Measurements from ENCODE around the gene R3HDM4. TPM values are rescaled to one million over a fixed set of nuclear protein-coding genes. Genes with fewer than 3 reads are reported as not detected.
A peak's percentile ranks its signal among the peaks of the same experiment; 100 is the strongest.

R3HDM4 gene
- total and polyA plus RNA-seq, 9 donors, result 8.7 to 43.0 (median 29.5) TPM

GRCh38 chr19:911197-912033 is 1.6 kb downstream of the R3HDM4 start:
- peak overlapping the region in 1 of 2 donors; percentile 4 for H3K27ac ChIP-seq
- DNase-seq, result no peak
- TF ChIP-seq, protein P1, sequence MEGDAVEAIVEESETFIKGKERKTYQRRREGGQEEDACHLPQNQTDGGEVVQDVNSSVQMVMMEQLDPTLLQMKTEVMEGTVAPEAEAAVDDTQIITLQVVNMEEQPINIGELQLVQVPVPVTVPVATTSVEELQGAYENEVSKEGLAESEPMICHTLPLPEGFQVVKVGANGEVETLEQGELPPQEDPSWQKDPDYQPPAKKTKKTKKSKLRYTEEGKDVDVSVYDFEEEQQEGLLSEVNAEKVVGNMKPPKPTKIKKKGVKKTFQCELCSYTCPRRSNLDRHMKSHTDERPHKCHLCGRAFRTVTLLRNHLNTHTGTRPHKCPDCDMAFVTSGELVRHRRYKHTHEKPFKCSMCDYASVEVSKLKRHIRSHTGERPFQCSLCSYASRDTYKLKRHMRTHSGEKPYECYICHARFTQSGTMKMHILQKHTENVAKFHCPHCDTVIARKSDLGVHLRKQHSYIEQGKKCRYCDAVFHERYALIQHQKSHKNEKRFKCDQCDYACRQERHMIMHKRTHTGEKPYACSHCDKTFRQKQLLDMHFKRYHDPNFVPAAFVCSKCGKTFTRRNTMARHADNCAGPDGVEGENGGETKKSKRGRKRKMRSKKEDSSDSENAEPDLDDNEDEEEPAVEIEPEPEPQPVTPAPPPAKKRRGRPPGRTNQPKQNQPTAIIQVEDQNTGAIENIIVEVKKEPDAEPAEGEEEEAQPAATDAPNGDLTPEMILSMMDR (IDR thresholded peaks at IDR 0.05), result no peak
- no peak for TF ChIP-seq POLR2A (IDR thresholded peaks at IDR 0.05)
- no peak for TF ChIP-seq EP300 (IDR thresholded peaks at IDR 0.05)
- H3K27me3 ChIP-seq, result no peaks in the 10 kb centered on the region
- 72 to 79% (median 78%) methylated on average over 51 to 54 of the region's 54 CpGs for WGBS, 3 donors
- H3K9me3 ChIP-seq, result no peaks in the 10 kb centered on the region
- intact Hi-C loops (cut with DNase I), result loop anchor here in 3 of 4 donors (10.0 kb wide), 2 partner anchors 117 to 137 kb away; partner anchors contain the start of gene PTBP1 (in 2 of the 3)
- H3K4me3 ChIP-seq, result no peak overlapping the region
- no peaks in the 10 kb centered on the region for H3K4me1 ChIP-seq (ENCODE audit: insufficient read depth)
- no peaks in the 10 kb centered on the region for H3K36me3 ChIP-seq

DNA sequence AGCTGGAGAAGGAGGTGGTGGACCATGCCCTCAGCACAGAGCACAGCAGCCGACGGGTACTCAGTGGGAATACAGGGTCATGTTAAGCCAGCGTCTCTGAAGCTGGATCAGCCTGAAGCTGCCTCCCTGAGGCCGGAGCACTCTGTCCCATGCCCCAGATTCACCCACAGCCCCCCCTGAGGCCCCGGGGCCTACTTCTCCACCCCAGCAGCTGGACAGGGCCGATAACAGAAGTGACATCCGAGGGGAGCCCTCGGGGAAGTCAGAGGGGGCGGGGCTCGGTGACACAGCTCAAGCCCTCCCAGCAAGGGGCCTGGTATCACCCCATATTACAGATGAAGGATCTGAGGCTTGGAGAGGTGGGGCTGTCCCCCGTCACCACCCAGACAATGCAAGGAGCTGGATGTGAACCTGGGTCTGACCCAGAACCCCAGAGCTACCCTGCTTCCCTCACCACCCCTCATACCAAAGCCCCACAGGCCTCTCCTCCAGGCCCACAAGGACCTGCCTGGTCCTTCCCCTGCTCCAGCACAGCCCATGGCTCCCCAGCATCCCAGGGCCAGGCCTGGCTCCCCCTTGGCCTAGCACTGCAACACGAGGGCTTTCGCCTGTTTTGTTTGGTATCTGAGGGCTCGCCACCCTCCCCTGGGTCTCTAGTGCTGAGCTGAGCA is 5.7 kb downstream of the R3HDM4 start:
- Histone ChIP-seq H3K27me3 (no peaks in the 10 kb centered on the region), H3K36me3 (no peaks in the 10 kb centered on the region), H3K9me3 (no peaks in the 10 kb centered on the region), H3K4me3 (no peak overlapping the region), H3K27ac (no peak overlapping the region), H3K4me1 (ENCODE audit: insufficient read depth) (no peaks in the 10 kb centered on the region)
- DNase-seq, result no peak
- intact Hi-C loops (cut with DNase I), result loop anchor here in 1 of 4 donors (5.0 kb wide), 1 partner anchor 40 kb away; no protein-coding TSS in a partner anchor
- WGBS, 3 donors, result 80 to 86% (median 80%) methylated on average over 13 to 14 of the region's 14 CpGs
- TF ChIP-seq EP300 (IDR thresholded peaks at IDR 0.05), result no peak
- TF ChIP-seq, protein P1 (IDR thresholded peaks at IDR 0.05), result no peak
- TF ChIP-seq POLR2A (IDR thresholded peaks at IDR 0.05), result no peak

DNA sequence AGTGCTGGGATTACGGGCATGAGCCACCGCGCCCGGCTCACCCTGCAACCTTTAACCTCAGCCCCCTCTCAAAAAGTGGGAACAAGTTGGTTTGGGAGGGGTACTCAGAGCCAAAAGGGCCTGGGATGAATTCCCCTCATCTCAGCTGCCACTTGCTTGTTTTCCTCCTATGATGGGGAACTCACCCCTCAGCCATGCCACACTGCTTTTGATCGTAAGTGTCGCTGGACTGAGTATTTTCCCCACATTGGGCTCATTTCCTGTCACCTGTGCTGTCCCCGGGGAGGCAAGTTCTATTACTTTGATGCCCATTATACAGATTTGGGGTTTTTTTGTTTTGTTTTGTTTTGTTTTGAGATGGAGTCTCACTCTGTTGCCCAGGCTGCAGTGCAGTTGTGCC is 6.5 kb downstream of the R3HDM4 start:
- H3K4me3 ChIP-seq, result no peak overlapping the region
- no peak for DNase-seq
- no peaks in the 10 kb centered on the region for H3K36me3 ChIP-seq
- H3K27me3 ChIP-seq, result no peaks in the 10 kb centered on the region
- TF ChIP-seq POLR2A (IDR thresholded peaks at IDR 0.05) (no peak), EP300 (IDR thresholded peaks at IDR 0.05) (no peak)
- TF ChIP-seq, protein P1 (IDR thresholded peaks at IDR 0.05), result no peak
- intact Hi-C loops (cut with DNase I), result loop anchor here in 1 of 4 donors (5.0 kb wide), 1 partner anchor 39 kb away; no protein-coding TSS in a partner anchor
- no peak overlapping the region for H3K27ac ChIP-seq
- 92 to 97% (median 94%) methylated on average over 7 of the region's 7 CpGs for WGBS, 3 donors
- no peaks in the 10 kb centered on the region for H3K9me3 ChIP-seq
- no peaks in the 10 kb centered on the region for H3K4me1 ChIP-seq (ENCODE audit: insufficient read depth)

DNA sequence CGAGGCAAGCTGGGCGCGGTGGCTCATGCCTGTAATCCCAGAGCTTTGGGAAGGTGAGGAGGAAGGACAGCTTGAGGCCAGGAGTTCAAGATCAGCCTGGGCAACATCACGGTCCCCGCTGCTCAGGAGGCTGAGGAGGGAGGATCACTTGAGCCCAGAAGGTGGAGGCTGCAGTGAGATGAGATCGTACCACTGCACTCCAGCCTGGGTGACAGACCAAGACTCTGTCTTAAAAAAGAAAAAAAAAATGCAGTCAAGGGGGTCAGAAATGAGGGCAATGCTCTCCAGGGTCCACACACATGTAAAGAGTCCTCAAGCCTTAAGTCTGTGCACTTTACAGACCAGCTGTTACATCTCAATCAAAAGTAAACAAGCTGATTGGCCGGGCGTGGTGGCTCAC is 8.5 kb downstream of the R3HDM4 start:
- Histone ChIP-seq H3K4me3 (no peak overlapping the region), H3K27ac (no peak overlapping the region), H3K4me1 (ENCODE audit: insufficient read depth) (no peaks in the 10 kb centered on the region), H3K27me3 (no peaks in the 10 kb centered on the region), H3K36me3 (no peaks in the 10 kb centered on the region), H3K9me3 (no peaks in the 10 kb centered on the region)
- TF ChIP-seq POLR2A (IDR thresholded peaks at IDR 0.05) (no peak), EP300 (IDR thresholded peaks at IDR 0.05) (no peak)
- TF ChIP-seq, protein P1 (IDR thresholded peaks at IDR 0.05), result no peak
- 88 to 98% (median 90%) methylated on average over 8 of the region's 8 CpGs for WGBS, 3 donors
- DNase-seq, result no peak
- intact Hi-C loops (cut with DNase I), result no loop called here
